ENCODE results near the gene KRT39. TPM values are rescaled to one million over a fixed set of nuclear protein-coding genes. Genes with fewer than 3 reads are reported as not detected.

Gene KRT39
- total RNA-seq, 1 experiment from 2014 or later: not detected

DNA sequence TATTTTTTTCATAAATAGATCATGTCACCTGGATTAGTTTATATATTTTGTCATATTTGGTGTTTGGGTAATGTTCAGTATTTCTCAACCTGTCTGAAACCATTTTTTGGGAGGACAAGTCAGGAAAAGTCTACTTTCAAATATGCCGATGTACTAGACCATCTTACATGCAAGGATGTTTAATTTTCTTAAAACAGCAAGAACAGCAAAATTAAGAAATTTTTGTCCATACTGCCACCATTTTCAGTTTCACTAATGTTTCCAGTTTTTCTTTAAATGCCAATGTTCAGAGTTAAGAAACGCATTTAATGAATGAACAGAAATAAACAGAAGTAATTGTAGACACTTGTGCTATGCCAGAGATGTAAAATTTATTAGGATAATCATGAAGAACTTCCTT is 26.3 kb upstream of the KRT39 start:
- ATAC-seq (no peak), DNase-seq (no peak)
- no peak overlapping the region for H2AFZ ChIP-seq (ENCODE audit: low read length)
- H3K9me3 ChIP-seq (ENCODE audit: low read length): no peaks in the 10 kb centered on the region
- intact Hi-C loops (cut with micrococcal nuclease): no loop called here
- no peak overlapping the region for H3K4me2 ChIP-seq (ENCODE audit: low read length)
- no peaks in the 10 kb centered on the region for H3K27me3 ChIP-seq (ENCODE audit: low read length)
- H3K9ac ChIP-seq (ENCODE audit: low read length): no peak overlapping the region
- no peaks in the 10 kb centered on the region for H3F3A ChIP-seq (ENCODE audit: low read length, unreplicated experiment)
- no peaks in the 10 kb centered on the region for H3K36me3 ChIP-seq (ENCODE audit: low read depth, low read length)
- H3K9me2 ChIP-seq (replicated peaks; ENCODE audit: low read length): no peaks in the 10 kb centered on the region
- no peaks in the 10 kb centered on the region for H4K20me1 ChIP-seq (ENCODE audit: low read length)
- no peak overlapping the region for H3K4me3 ChIP-seq (ENCODE audit: low read length)
- no peaks in the 10 kb centered on the region for H3K79me2 ChIP-seq (ENCODE audit: low read length)
- POLR2A ChIA-PET (ENCODE audit: unreplicated experiment): no interaction called here
- no peaks in the 10 kb centered on the region for H3K4me1 ChIP-seq (ENCODE audit: insufficient read depth, low read length)
- H3K27ac ChIP-seq (ENCODE audit: low read length): no peak overlapping the region
- TF ChIP-seq, protein P1, sequence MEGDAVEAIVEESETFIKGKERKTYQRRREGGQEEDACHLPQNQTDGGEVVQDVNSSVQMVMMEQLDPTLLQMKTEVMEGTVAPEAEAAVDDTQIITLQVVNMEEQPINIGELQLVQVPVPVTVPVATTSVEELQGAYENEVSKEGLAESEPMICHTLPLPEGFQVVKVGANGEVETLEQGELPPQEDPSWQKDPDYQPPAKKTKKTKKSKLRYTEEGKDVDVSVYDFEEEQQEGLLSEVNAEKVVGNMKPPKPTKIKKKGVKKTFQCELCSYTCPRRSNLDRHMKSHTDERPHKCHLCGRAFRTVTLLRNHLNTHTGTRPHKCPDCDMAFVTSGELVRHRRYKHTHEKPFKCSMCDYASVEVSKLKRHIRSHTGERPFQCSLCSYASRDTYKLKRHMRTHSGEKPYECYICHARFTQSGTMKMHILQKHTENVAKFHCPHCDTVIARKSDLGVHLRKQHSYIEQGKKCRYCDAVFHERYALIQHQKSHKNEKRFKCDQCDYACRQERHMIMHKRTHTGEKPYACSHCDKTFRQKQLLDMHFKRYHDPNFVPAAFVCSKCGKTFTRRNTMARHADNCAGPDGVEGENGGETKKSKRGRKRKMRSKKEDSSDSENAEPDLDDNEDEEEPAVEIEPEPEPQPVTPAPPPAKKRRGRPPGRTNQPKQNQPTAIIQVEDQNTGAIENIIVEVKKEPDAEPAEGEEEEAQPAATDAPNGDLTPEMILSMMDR (conservative IDR thresholded peaks at IDR 0.05; ENCODE audit: low read depth, low read length): no peak
- TF ChIP-seq EZH2 (IDR thresholded peaks at IDR 0.05; ENCODE audit: low read length, unreplicated experiment): no peak
- TF ChIP-seq EZH2phosphoT487 (IDR thresholded peaks at IDR 0.05; ENCODE audit: borderline replicate concordance, low read length): no peak
- CTCF ChIA-PET: no interaction called here
- BruUV-seq (replicated peaks): no TSS peak

DNA sequence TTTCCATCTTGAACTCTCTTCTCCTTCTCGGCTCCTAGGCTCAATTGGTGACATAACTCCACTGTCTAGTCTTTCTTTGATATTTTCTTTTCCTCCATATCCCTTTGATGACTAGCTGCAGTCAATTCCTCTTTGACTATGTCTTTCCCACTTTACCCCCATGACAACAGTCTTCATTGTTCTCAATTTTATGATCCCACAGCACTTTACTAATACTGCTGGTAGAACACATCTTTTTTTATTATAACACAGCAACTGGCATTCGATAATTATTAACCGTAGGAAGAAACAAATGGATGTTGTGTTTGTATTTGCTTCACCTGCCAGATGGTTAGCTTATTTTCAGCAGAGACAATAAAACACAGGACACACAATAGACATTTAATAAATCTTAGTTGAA is 25.9 kb upstream of the KRT39 start:
- Histone ChIP-seq H3K9ac (ENCODE audit: low read length) (no peak overlapping the region), H2AFZ (ENCODE audit: low read length) (no peak overlapping the region), H4K20me1 (ENCODE audit: low read length) (no peaks in the 10 kb centered on the region), H3K36me3 (ENCODE audit: low read depth, low read length) (no peaks in the 10 kb centered on the region), H3K9me3 (ENCODE audit: low read length) (no peaks in the 10 kb centered on the region), H3K79me2 (ENCODE audit: low read length) (no peaks in the 10 kb centered on the region), H3F3A (ENCODE audit: low read length, unreplicated experiment) (no peaks in the 10 kb centered on the region), H3K4me1 (ENCODE audit: insufficient read depth, low read length) (no peaks in the 10 kb centered on the region), H3K27ac (ENCODE audit: low read length) (no peak overlapping the region), H3K9me2 (replicated peaks; ENCODE audit: low read length) (no peaks in the 10 kb centered on the region), H3K27me3 (ENCODE audit: low read length) (no peaks in the 10 kb centered on the region), H3K4me2 (ENCODE audit: low read length) (no peak overlapping the region), H3K4me3 (ENCODE audit: low read length) (no peak overlapping the region)
- DNase-seq (no peak), ATAC-seq (no peak)
- intact Hi-C loops (cut with micrococcal nuclease): no loop called here
- TF ChIP-seq EZH2phosphoT487 (IDR thresholded peaks at IDR 0.05; ENCODE audit: borderline replicate concordance, low read length) (no peak), EZH2 (IDR thresholded peaks at IDR 0.05; ENCODE audit: low read length, unreplicated experiment) (no peak)
- TF ChIP-seq, protein P1 (conservative IDR thresholded peaks at IDR 0.05; ENCODE audit: low read depth, low read length): no peak
- no TSS peak for BruUV-seq (replicated peaks)
- CTCF ChIA-PET: no interaction called here
- POLR2A ChIA-PET (ENCODE audit: unreplicated experiment): no interaction called here

DNA sequence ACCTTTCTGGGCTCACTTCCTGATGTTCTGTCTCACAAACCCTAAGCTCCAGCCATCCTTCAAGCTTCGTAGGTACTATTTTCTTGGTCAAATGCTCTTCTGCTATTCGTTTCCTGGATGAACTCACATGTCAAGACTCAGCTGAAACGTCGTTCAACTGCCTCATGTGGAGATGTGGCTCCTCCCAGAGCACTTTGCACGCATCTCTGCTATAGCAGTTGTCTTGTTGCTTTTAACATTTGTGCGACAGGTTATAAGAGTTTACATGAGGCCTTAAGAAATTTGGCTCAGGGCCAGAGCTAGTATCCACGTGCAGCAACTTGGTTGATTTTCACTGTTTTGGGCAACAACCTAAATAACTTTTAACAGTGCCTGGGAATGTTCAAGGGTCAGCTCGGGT is 20.2 kb upstream of the KRT39 start:
- H3K27me3 ChIP-seq (ENCODE audit: low read length): no peaks in the 10 kb centered on the region
- no peaks in the 10 kb centered on the region for H3K4me1 ChIP-seq (ENCODE audit: insufficient read depth, low read length)
- BruUV-seq (replicated peaks): no TSS peak
- H2AFZ ChIP-seq (ENCODE audit: low read length): no peak overlapping the region
- DNase-seq: no peak
- no peaks in the 10 kb centered on the region for H3K9me3 ChIP-seq (ENCODE audit: low read length)
- intact Hi-C loops (cut with micrococcal nuclease): no loop called here
- H3K9ac ChIP-seq (ENCODE audit: low read length): no peak overlapping the region
- H3K4me2 ChIP-seq (ENCODE audit: low read length): no peak overlapping the region
- ATAC-seq: no peak
- TF ChIP-seq, protein P1 (conservative IDR thresholded peaks at IDR 0.05; ENCODE audit: low read depth, low read length): no peak
- no peak for TF ChIP-seq EZH2phosphoT487 (IDR thresholded peaks at IDR 0.05; ENCODE audit: borderline replicate concordance, low read length)
- no peak for TF ChIP-seq EZH2 (IDR thresholded peaks at IDR 0.05; ENCODE audit: low read length, unreplicated experiment)
- ChIA-PET CTCF (no interaction called here), POLR2A (ENCODE audit: unreplicated experiment) (no interaction called here)
- H3K79me2 ChIP-seq (ENCODE audit: low read length): no peaks in the 10 kb centered on the region
- H3K9me2 ChIP-seq (replicated peaks; ENCODE audit: low read length): no peaks in the 10 kb centered on the region
- H3K36me3 ChIP-seq (ENCODE audit: low read depth, low read length): no peaks in the 10 kb centered on the region
- H4K20me1 ChIP-seq (ENCODE audit: low read length): no peaks in the 10 kb centered on the region
- H3K27ac ChIP-seq (ENCODE audit: low read length): no peak overlapping the region
- H3F3A ChIP-seq (ENCODE audit: low read length, unreplicated experiment): no peaks in the 10 kb centered on the region
- no peak overlapping the region for H3K4me3 ChIP-seq (ENCODE audit: low read length)
